Vagina (tissue), 2 donors: ENCODE data around the gene SIRPB2.

Experiments
- POLR2A ChIP-seq, 2 donors: fragments of 450-650 bp; IDR thresholded peaks; one replicate each; pipeline ENCODE4 v1.6.1; 2017; ENCODE audit warnings: antibody characterized with exemption in 2 of 2, mild to moderate bottlenecking in 2 of 2, moderate library complexity in 2 of 2
- POLR2AphosphoS5 ChIP-seq, 2 donors: sonication (generic); formaldehyde crosslinking; IDR thresholded peaks; one replicate each; pipeline ENCODE4 v1.9.0; 2017; ENCODE audit warnings: antibody characterized with exemption in 2 of 2, mild to moderate bottlenecking in 2 of 2, low read depth in 1 of 2; ENCODE audit not compliant: insufficient read depth in 1 of 2
- TF ChIP-seq, protein P1 (sequence below), 3 experiments: fragments of 450-650 bp in 2 of 3; fragments of 200-600 bp in 1 of 3; sonication (generic) in 1 of 3; IDR thresholded peaks; one replicate each; pipeline ENCODE4 v1.5.1; 2017 to 2019; ENCODE audit warnings: antibody characterized with exemption in 3 of 3, mild to moderate bottlenecking in 2 of 3, moderate library complexity in 2 of 3

DNA sequence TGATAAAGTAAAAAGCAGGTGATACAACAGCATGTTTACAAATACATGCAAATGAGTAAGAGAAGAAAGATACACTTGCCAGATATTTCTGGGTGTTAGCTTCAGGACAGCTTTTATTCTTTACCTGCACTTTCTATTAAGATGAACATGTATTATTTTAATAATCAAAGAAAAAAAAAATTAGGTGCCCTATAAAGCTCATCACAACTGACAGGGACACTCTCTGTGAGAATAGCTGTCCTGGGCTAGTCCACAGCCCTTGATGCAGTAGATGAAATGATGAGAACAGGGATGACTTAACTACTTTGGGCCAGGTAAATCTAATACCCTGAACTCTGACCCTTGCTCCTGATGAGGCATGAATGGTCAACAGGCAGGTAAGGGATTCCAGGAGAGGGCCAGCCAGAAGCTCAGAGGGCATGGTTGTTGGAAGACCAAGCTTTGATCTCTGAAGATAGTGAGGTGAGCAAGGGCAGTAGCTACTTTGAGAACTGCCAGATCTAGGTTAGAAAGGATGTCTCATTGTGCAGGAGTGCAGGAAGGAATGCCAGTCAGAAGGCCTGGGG lies 40.2 kb downstream of the SIRPB2 start:
- TF ChIP-seq, protein P1, sequence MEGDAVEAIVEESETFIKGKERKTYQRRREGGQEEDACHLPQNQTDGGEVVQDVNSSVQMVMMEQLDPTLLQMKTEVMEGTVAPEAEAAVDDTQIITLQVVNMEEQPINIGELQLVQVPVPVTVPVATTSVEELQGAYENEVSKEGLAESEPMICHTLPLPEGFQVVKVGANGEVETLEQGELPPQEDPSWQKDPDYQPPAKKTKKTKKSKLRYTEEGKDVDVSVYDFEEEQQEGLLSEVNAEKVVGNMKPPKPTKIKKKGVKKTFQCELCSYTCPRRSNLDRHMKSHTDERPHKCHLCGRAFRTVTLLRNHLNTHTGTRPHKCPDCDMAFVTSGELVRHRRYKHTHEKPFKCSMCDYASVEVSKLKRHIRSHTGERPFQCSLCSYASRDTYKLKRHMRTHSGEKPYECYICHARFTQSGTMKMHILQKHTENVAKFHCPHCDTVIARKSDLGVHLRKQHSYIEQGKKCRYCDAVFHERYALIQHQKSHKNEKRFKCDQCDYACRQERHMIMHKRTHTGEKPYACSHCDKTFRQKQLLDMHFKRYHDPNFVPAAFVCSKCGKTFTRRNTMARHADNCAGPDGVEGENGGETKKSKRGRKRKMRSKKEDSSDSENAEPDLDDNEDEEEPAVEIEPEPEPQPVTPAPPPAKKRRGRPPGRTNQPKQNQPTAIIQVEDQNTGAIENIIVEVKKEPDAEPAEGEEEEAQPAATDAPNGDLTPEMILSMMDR (IDR thresholded peaks at IDR 0.05) = no peak
- TF ChIP-seq POLR2AphosphoS5 (IDR thresholded peaks at IDR 0.05; ENCODE audit: insufficient read depth in 1 of 2, low read depth in 1 of 2) = no peak
- no peak for TF ChIP-seq POLR2A (IDR thresholded peaks at IDR 0.05)
